H9 (cell line): ENCODE data around the gene SDK1. TPM values are rescaled to one million over a fixed set of nuclear protein-coding genes. Genes with fewer than 3 reads are reported as not detected.
A peak's percentile ranks its signal among the peaks of the same experiment; 100 is the strongest.

Experiments
- DNase-seq: peaks from one replicate; pipeline ENCODE4 v3.0.0-alpha.2; 2017
- H2AFZ ChIP-seq: one replicate; pipeline ENCODE4 v1.6.1; 2013; ENCODE audit warnings: mild to moderate bottlenecking, low read length, control low read depth, moderate library complexity
- H2AK5ac ChIP-seq: 2 replicates; pipeline ENCODE4 v1.6.1; 2013; ENCODE audit warnings: low read length, control low read depth, mixed read lengths; ENCODE audit not compliant: insufficient read length
- H2BK120ac ChIP-seq: one replicate; pipeline ENCODE4 v1.6.1; 2013; ENCODE audit warnings: low read depth, mild to moderate bottlenecking, low read length, control low read depth, inconsistent platforms; ENCODE audit not compliant: poor library complexity, severe bottlenecking
- H2BK12ac ChIP-seq: 2 replicates; pipeline ENCODE4 v1.6.1; 2013; ENCODE audit warnings: low read length, control low read depth, mixed read lengths, low read depth; ENCODE audit not compliant: insufficient read length
- H2BK15ac ChIP-seq: 2 replicates; pipeline ENCODE4 v1.6.1; 2013; ENCODE audit warnings: low read depth, low read length, control low read depth
- H2BK20ac ChIP-seq: one replicate; pipeline ENCODE4 v1.6.1; 2013; ENCODE audit warnings: low read depth, mild to moderate bottlenecking, low read length, control low read depth, inconsistent platforms; ENCODE audit not compliant: poor library complexity, severe bottlenecking
- H2BK5ac ChIP-seq: 2 replicates; pipeline ENCODE4 v1.6.1; 2013; ENCODE audit warnings: low read length, control low read depth, mixed read lengths; ENCODE audit not compliant: insufficient read length
- H3K14ac ChIP-seq: 2 replicates; pipeline ENCODE4 v1.6.1; 2013; ENCODE audit warnings: low read length, control low read depth; ENCODE audit not compliant: insufficient read depth
- H3K18ac ChIP-seq: 2 replicates; pipeline ENCODE4 v1.6.1; 2013; ENCODE audit warnings: low read depth, mild to moderate bottlenecking, mixed read lengths, low read length, control low read depth; ENCODE audit not compliant: insufficient read length
- H3K23ac ChIP-seq: 2 replicates; pipeline ENCODE4 v1.6.1; 2013; ENCODE audit warnings: low read length, control low read depth, mixed read lengths, low read depth; ENCODE audit not compliant: insufficient read length
- H3K23me2 ChIP-seq: 2 replicates; pipeline ENCODE4 v1.6.1; 2013; ENCODE audit warnings: low read depth, mild to moderate bottlenecking, mixed read lengths, low read length, control low read depth; ENCODE audit not compliant: insufficient read length, poor library complexity, severe bottlenecking
- H3K27ac ChIP-seq: 2 replicates; pipeline ENCODE4 v1.5.1; 2013; ENCODE audit warnings: low read length, control low read depth, mixed read lengths, low read depth; ENCODE audit not compliant: insufficient read length
- H3K27me3 ChIP-seq: 2 replicates; pipeline ENCODE4 v1.6.1; 2013; ENCODE audit warnings: low read length, control low read depth, inconsistent platforms; ENCODE audit not compliant: insufficient read depth
- H3K4ac ChIP-seq: 2 replicates; pipeline ENCODE4 v1.6.1; 2013; ENCODE audit warnings: low read depth, mild to moderate bottlenecking, control low read depth, inconsistent platforms, low read length, moderate library complexity
- H3K4me1 ChIP-seq: 2 replicates; pipeline ENCODE4 v1.6.1; 2013; ENCODE audit warnings: low read length, control low read depth, inconsistent platforms; ENCODE audit not compliant: insufficient read depth
- H3K4me2 ChIP-seq: 2 replicates; pipeline ENCODE4 v1.6.1; 2013; ENCODE audit warnings: low read length, control low read depth, mixed read lengths; ENCODE audit not compliant: insufficient read length, insufficient read depth
- H3K56ac ChIP-seq: 2 replicates; pipeline ENCODE4 v1.6.1; 2013; ENCODE audit warnings: low read depth, mild to moderate bottlenecking, mixed read lengths, low read length, control low read depth; ENCODE audit not compliant: insufficient read length
- H3K79me1 ChIP-seq: 2 replicates; pipeline ENCODE4 v1.6.1; 2013; ENCODE audit warnings: low read depth, mild to moderate bottlenecking, moderate library complexity, low read length, control low read depth, inconsistent platforms; ENCODE audit not compliant: insufficient read depth, poor library complexity, severe bottlenecking
- H3K79me2 ChIP-seq: 2 replicates; pipeline ENCODE4 v1.6.1; 2013; ENCODE audit warnings: low read length, control low read depth, inconsistent platforms; ENCODE audit not compliant: insufficient read depth
- H3K9ac ChIP-seq: 2 replicates; pipeline ENCODE4 v1.6.1; 2013; ENCODE audit warnings: low read length, control low read depth, mixed read lengths; ENCODE audit not compliant: insufficient read length; ENCODE audit errors: extremely low read depth
- H3K9me3 ChIP-seq: one replicate; pipeline ENCODE4 v1.6.1; 2013; ENCODE audit warnings: low read depth, low read length, inconsistent platforms; ENCODE audit not compliant: control insufficient read depth
- H3T11ph ChIP-seq: one replicate; pipeline ENCODE4 v1.6.1; 2013; ENCODE audit warnings: mild to moderate bottlenecking, low read length, control low read depth, inconsistent platforms
- H4K20me1 ChIP-seq: one replicate; pipeline ENCODE4 v1.6.1; 2013; ENCODE audit not compliant: control insufficient read depth, insufficient read length, insufficient read depth
- H4K5ac ChIP-seq: 2 replicates; pipeline ENCODE4 v1.6.1; 2013; ENCODE audit warnings: low read depth, mild to moderate bottlenecking, mixed read lengths, low read length, control low read depth; ENCODE audit not compliant: insufficient read length
- H4K8ac ChIP-seq: replicated peaks from 2 replicates; pipeline ENCODE4 v1.6.1; 2013; ENCODE audit warnings: low read length, control low read depth, mixed read lengths, low read depth; ENCODE audit not compliant: insufficient read length
- H4K91ac ChIP-seq: 2 replicates; pipeline ENCODE4 v1.6.1; 2013; ENCODE audit warnings: low read depth, mild to moderate bottlenecking, moderate library complexity, mixed read lengths, low read length, control low read depth; ENCODE audit not compliant: insufficient read length
- H3K27ac Mint-ChIP-seq, 3 experiments: 2 replicates in 2 of 3; 3 replicates in 1 of 3; pipeline ENCODE4 v1.8.0; 2020 to 2021; ENCODE audit warnings: mixed read lengths in 3 of 3, mild to moderate bottlenecking in 1 of 3, moderate library complexity in 1 of 3
- H3K27me3 Mint-ChIP-seq: 2 replicates; pipeline ENCODE4 v1.8.0; 2021; ENCODE audit warnings: low read depth, mild to moderate bottlenecking, moderate library complexity, mixed read lengths
- H3K36me3 Mint-ChIP-seq, 3 experiments: 2 replicates in 2 of 3; 3 replicates in 1 of 3; pipeline ENCODE4 v1.8.0; 2020 to 2021; ENCODE audit warnings: low read depth in 3 of 3, mixed read lengths in 3 of 3; ENCODE audit not compliant: insufficient read depth in 1 of 3
- H3K4me1 Mint-ChIP-seq, 2 experiments: 2 replicates each; pipeline ENCODE4 v1.8.0; 2020; ENCODE audit warnings: mixed read lengths in 2 of 2
- H3K4me3 Mint-ChIP-seq, 2 experiments: 2 replicates in 1 of 2; 3 replicates in 1 of 2; pipeline ENCODE4 v1.8.0; 2020 to 2021; ENCODE audit warnings: mild to moderate bottlenecking in 2 of 2, mixed read lengths in 2 of 2, moderate library complexity in 1 of 2
- H3K9me3 Mint-ChIP-seq, 2 experiments: 2 replicates in 1 of 2; 3 replicates in 1 of 2; pipeline ENCODE4 v1.8.0; 2020; ENCODE audit warnings: mild to moderate bottlenecking in 2 of 2, mixed read lengths in 2 of 2, moderate library complexity in 1 of 2
- WGBS: extraction: QIAGEN DNeasy Blood & Tissue Kit; methylation state at CpG from one replicate; pipeline ENCODE4 v1.1.7; 2013; ENCODE audit warnings: missing lambda C conversion rate, low lambda C conversion rate, mixed read lengths; ENCODE audit not compliant: insufficient read length; ENCODE audit errors: extremely low coverage; 5-methylcytosine and 5-hydroxymethylcytosine counted together
- total RNA-seq: library from RNA; stranded (reverse); gene quantifications from 2 replicates; pipeline ENCODE4 v1.2.1, GENCODE V29; 2021
- TF ChIP-seq, protein P1 (sequence below): fragments of 200-600 bp; sonication (generic); conservative IDR thresholded peaks from 3 replicates; pipeline ENCODE4 v1.8.0; 2021; ENCODE audit warnings: antibody characterized with exemption, mild to moderate bottlenecking

SDK1 gene
- total RNA-seq, 1 experiment from 2014 or later = 8.7 TPM

DNA sequence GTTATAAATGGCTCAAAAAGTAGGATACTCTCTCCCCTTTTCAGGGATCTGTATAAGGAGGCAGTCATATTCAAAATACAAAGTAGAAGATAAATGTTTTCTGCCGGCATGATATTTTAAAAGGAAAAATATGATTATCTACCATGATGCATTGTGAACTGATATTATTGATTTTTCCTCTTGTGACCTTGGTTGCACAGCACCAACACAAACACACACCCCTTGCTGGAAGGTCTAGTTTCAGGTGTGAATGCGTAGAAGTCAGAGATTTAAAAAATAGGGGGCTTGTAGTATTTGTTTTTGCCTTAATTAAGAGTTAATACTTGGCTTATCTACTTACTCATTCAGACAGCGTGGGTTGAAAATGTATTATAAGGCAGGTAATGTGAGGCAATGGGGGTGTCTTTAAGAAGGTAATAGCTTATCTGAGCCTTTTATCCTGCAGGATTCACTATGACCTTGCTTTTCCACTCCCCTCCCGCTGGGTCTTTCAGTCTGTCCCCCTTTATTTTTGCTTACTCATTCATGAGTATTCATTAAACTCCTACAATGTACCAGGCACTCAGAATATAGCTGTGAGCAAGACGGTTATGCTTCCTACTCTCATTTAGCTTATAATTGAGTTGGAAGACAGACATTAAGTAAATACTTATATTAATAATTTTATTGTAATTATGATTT, 390.6 kb downstream of the SDK1 start:
- DNase-seq = no peak
- H3K79me2 ChIP-seq = no peaks in the 10 kb centered on the region

More for the DNA sequence above, 390.6 kb downstream of the SDK1 start:
- peak overlapping the region; percentile 14 to 83 (median 37); a peak in 3 of 7 replicates for H3K27ac Mint-ChIP-seq
- H3K4me2 ChIP-seq = no peak overlapping the region
- no peak overlapping the region for H3K27ac ChIP-seq
- H3K27me3 Mint-ChIP-seq = peaks cover 3% of the 10 kb centered on the region
- H2BK12ac ChIP-seq = no peak overlapping the region
- no peak overlapping the region for H3K4ac ChIP-seq
- H4K91ac ChIP-seq = no peak overlapping the region
- no CpG with 5 or more reads among the region's 5 CpGs for WGBS
- H4K8ac ChIP-seq = no peak overlapping the region
- H3K9ac ChIP-seq = no peak overlapping the region
- H2BK120ac ChIP-seq = no peak overlapping the region
- no peaks in the 10 kb centered on the region for H4K20me1 ChIP-seq
- no peak overlapping the region for H3K4me3 Mint-ChIP-seq
- H2BK20ac ChIP-seq = no peak overlapping the region
- peaks cover 8 to 13% of the 10 kb centered on the region in 2 experiments; a peak in 4 of 5 replicates for H3K9me3 Mint-ChIP-seq
- no peak overlapping the region for H2AK5ac ChIP-seq
- H3T11ph ChIP-seq = no peak overlapping the region
- peaks cover 8% of the 10 kb centered on the region for H3K9me3 ChIP-seq
- no peaks in the 10 kb centered on the region for H3K4me1 ChIP-seq
- no peak overlapping the region for H2BK5ac ChIP-seq
- no peaks in the 10 kb centered on the region for H3K23me2 ChIP-seq
- no peaks in the 10 kb centered on the region for H3K27me3 ChIP-seq
- H3K4me1 Mint-ChIP-seq = peaks cover 17 to 21% of the 10 kb centered on the region in 2 experiments
- H2AFZ ChIP-seq = no peak overlapping the region
- no peak overlapping the region for H3K23ac ChIP-seq
- no peak overlapping the region for H4K5ac ChIP-seq
- H2BK15ac ChIP-seq = no peak overlapping the region
- no peak overlapping the region for H3K14ac ChIP-seq
- H3K79me1 ChIP-seq = no peaks in the 10 kb centered on the region
- H3K56ac ChIP-seq = no peak overlapping the region
- peaks cover 8 to 11% (median 8%) of the 10 kb centered on the region in 3 experiments; a peak in 3 of 7 replicates for H3K36me3 Mint-ChIP-seq
- TF ChIP-seq, protein P1, sequence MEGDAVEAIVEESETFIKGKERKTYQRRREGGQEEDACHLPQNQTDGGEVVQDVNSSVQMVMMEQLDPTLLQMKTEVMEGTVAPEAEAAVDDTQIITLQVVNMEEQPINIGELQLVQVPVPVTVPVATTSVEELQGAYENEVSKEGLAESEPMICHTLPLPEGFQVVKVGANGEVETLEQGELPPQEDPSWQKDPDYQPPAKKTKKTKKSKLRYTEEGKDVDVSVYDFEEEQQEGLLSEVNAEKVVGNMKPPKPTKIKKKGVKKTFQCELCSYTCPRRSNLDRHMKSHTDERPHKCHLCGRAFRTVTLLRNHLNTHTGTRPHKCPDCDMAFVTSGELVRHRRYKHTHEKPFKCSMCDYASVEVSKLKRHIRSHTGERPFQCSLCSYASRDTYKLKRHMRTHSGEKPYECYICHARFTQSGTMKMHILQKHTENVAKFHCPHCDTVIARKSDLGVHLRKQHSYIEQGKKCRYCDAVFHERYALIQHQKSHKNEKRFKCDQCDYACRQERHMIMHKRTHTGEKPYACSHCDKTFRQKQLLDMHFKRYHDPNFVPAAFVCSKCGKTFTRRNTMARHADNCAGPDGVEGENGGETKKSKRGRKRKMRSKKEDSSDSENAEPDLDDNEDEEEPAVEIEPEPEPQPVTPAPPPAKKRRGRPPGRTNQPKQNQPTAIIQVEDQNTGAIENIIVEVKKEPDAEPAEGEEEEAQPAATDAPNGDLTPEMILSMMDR = no peak
- H3K18ac ChIP-seq = no peak overlapping the region
